ENCODE results near the gene GTPBP10. TPM values are rescaled to one million over a fixed set of nuclear protein-coding genes. Genes with fewer than 3 reads are reported as not detected.

The GTPBP10 gene
- total RNA-seq, 2 experiments from 2014 or later = 11.8 to 13.7 TPM

- Histone ChIP-seq H3K36me3 (ENCODE audit: insufficient read depth, low read length) (peaks cover under 1% of the 10 kb centered on the region), H3K4me3 (ENCODE audit: low read length) (no peak overlapping the region), H3K9me3 (ENCODE audit: control insufficient read depth in 1 of 2, insufficient read depth in 1 of 2, low read length in 2 of 2) (peaks cover 15 to 18% of the 10 kb centered on the region in 2 experiments), H3K27ac (ENCODE audit: low read depth in 1 of 2, low read length in 2 of 2) (no peak overlapping the region), H3K4me1 (ENCODE audit: insufficient read depth, low read length) (no peaks in the 10 kb centered on the region), H3K27me3 (ENCODE audit: control insufficient read depth in 1 of 2, insufficient read depth in 2 of 2, low read length in 2 of 2) (no peaks in the 10 kb centered on the region)
- intact Hi-C loops (cut with DNase I, micrococcal nuclease) = no loop called here
- DNase-seq = no peak
- peaks cover 30% of the 10 kb centered on the region for H3K36me3 Mint-ChIP-seq (ENCODE audit: low read depth)
- H3K9me3 Mint-ChIP-seq = peaks cover 10% of the 10 kb centered on the region
- ATAC-seq (ENCODE audit: poor library complexity) = no peak
- H3K27me3 Mint-ChIP-seq = no peaks in the 10 kb centered on the region
- no peaks in the 10 kb centered on the region for H3K4me1 Mint-ChIP-seq (ENCODE audit: low read depth)
- POLR2A ChIA-PET = interaction anchor here (1.7 kb wide), 1 partner anchor 34 kb away, joined by 3 read pairs; no protein-coding TSS in a partner anchor
- no peak for TF ChIP-seq CTCF (IDR thresholded peaks at IDR 0.05)
- H3K4me3 Mint-ChIP-seq = no peak overlapping the region
- H3K27ac Mint-ChIP-seq = no peak overlapping the region
- CTCF ChIA-PET = interaction anchor here (0.8 kb wide), 1 partner anchor 74 kb away, joined by 3 read pairs; no protein-coding TSS in a partner anchor
Observed at GRCh38 chr7:90390926-90391325, 44.4 kb downstream of the GTPBP10 start.

GRCh38 chr7:90391488-90391887 is 45.0 kb downstream of the GTPBP10 start:
- no peak overlapping the region for H3K4me3 Mint-ChIP-seq
- peaks cover 27% of the 10 kb centered on the region for H3K36me3 Mint-ChIP-seq (ENCODE audit: low read depth)
- peaks cover 12% of the 10 kb centered on the region for H3K9me3 Mint-ChIP-seq
- Histone ChIP-seq H3K27ac (ENCODE audit: low read depth in 1 of 2, low read length in 2 of 2) (no peak overlapping the region), H3K9me3 (ENCODE audit: control insufficient read depth in 1 of 2, insufficient read depth in 1 of 2, low read length in 2 of 2) (peaks cover 17 to 18% of the 10 kb centered on the region in 2 experiments), H3K36me3 (ENCODE audit: insufficient read depth, low read length) (no peaks in the 10 kb centered on the region), H3K4me3 (ENCODE audit: low read length) (no peak overlapping the region), H3K4me1 (ENCODE audit: insufficient read depth, low read length) (no peaks in the 10 kb centered on the region), H3K27me3 (ENCODE audit: control insufficient read depth in 1 of 2, insufficient read depth in 2 of 2, low read length in 2 of 2) (no peaks in the 10 kb centered on the region)
- DNase-seq = no peak
- ATAC-seq (ENCODE audit: poor library complexity) = no peak
- no peak overlapping the region for H3K27ac Mint-ChIP-seq
- ChIA-PET POLR2A (no interaction called here), CTCF (no interaction called here)
- no peak for TF ChIP-seq CTCF (IDR thresholded peaks at IDR 0.05)
- no peaks in the 10 kb centered on the region for H3K27me3 Mint-ChIP-seq
- intact Hi-C loops (cut with DNase I, micrococcal nuclease) = no loop called here
- no peaks in the 10 kb centered on the region for H3K4me1 Mint-ChIP-seq (ENCODE audit: low read depth)

GRCh38 chr7:90396420-90396819 is 49.9 kb downstream of the GTPBP10 start:
- peaks cover 10% of the 10 kb centered on the region for H3K36me3 Mint-ChIP-seq (ENCODE audit: low read depth)
- no peaks in the 10 kb centered on the region for H3K4me1 ChIP-seq (ENCODE audit: insufficient read depth, low read length)
- no peaks in the 10 kb centered on the region for H3K27me3 Mint-ChIP-seq
- no peaks in the 10 kb centered on the region for H3K36me3 ChIP-seq (ENCODE audit: insufficient read depth, low read length)
- ChIA-PET POLR2A (no interaction called here), CTCF (no interaction called here)
- no peak overlapping the region for H3K27ac ChIP-seq (ENCODE audit: low read depth in 1 of 2, low read length in 2 of 2)
- H3K9me3 ChIP-seq (ENCODE audit: control insufficient read depth in 1 of 2, insufficient read depth in 1 of 2, low read length in 2 of 2) = peaks cover 23 to 40% of the 10 kb centered on the region in 2 experiments
- intact Hi-C loops (cut with DNase I, micrococcal nuclease) = no loop called here
- H3K27me3 ChIP-seq (ENCODE audit: control insufficient read depth in 1 of 2, insufficient read depth in 2 of 2, low read length in 2 of 2) = no peaks in the 10 kb centered on the region
- no peak overlapping the region for H3K4me3 ChIP-seq (ENCODE audit: low read length)
- no peak for TF ChIP-seq CTCF (IDR thresholded peaks at IDR 0.05)
- no peaks in the 10 kb centered on the region for H3K4me1 Mint-ChIP-seq (ENCODE audit: low read depth)
- H3K9me3 Mint-ChIP-seq = peaks cover 22% of the 10 kb centered on the region
- no peak for ATAC-seq (ENCODE audit: poor library complexity)
- H3K27ac Mint-ChIP-seq = no peak overlapping the region
- no peak for DNase-seq
- no peak overlapping the region for H3K4me3 Mint-ChIP-seq

Data from CD4-positive, alpha-beta T cell (primary cell).